Activated CD4-positive, alpha-beta T cell treated with anti-CD3 and anti-CD28 coated beads, Interleukin-2, amount 10 ng/mL, durations not matched to agents 7 days and 5 days (primary cell): ENCODE results near the gene TMPRSS12. TPM values are rescaled to one million over a fixed set of nuclear protein-coding genes. Genes with fewer than 3 reads are reported as not detected.
"Not testable (repeated sequence)": the region's sequence is repeated elsewhere in the genome, so short reads cannot be mapped to it uniquely, and the experiment has no call there.

Source experiments
- CTCF ChIA-PET: fragments of 350-600 bp; sonication (Branson Sonifier 250); formaldehyde crosslinking; loops from one replicate; lab custom pipeline; 2021; ENCODE audit warnings: antibody characterized with exemption; lab: Charles Lee
- POLR2A ChIA-PET: fragments of 350-600 bp; sonication (Branson Sonifier 250); formaldehyde crosslinking; loops from one replicate; lab custom pipeline; 2021; ENCODE audit warnings: antibody characterized with exemption; lab: Charles Lee
- DNase-seq: peaks from one replicate; pipeline ENCODE4 v3.0.0-alpha.2; 2020
- H3K27ac Mint-ChIP-seq: one replicate; pipeline ENCODE4 v1.8.0; 2021; ENCODE audit warnings: mild to moderate bottlenecking, moderate library complexity, mixed read lengths
- H3K27me3 Mint-ChIP-seq: one replicate; pipeline ENCODE4 v1.8.0; 2021; ENCODE audit warnings: mixed read lengths
- H3K36me3 Mint-ChIP-seq: one replicate; pipeline ENCODE4 v1.8.0; 2021; ENCODE audit warnings: low read depth, mixed read lengths
- H3K4me1 Mint-ChIP-seq: one replicate; pipeline ENCODE4 v1.8.0; 2021; ENCODE audit warnings: mixed read lengths
- H3K4me3 Mint-ChIP-seq: one replicate; pipeline ENCODE4 v1.8.0; 2021; ENCODE audit warnings: mild to moderate bottlenecking, moderate library complexity, mixed read lengths
- H3K9me3 Mint-ChIP-seq: one replicate; pipeline ENCODE4 v1.8.0; 2021; ENCODE audit warnings: mixed read lengths
- total RNA-seq, 2 experiments: library from RNA; stranded (reverse); gene quantifications; one replicate each; pipeline ENCODE4 v1.2.3, GENCODE V29; 2021

The TMPRSS12 gene, protein sequence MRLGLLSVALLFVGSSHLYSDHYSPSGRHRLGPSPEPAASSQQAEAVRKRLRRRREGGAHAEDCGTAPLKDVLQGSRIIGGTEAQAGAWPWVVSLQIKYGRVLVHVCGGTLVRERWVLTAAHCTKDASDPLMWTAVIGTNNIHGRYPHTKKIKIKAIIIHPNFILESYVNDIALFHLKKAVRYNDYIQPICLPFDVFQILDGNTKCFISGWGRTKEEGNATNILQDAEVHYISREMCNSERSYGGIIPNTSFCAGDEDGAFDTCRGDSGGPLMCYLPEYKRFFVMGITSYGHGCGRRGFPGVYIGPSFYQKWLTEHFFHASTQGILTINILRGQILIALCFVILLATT
- not detected for total RNA-seq

DNA sequence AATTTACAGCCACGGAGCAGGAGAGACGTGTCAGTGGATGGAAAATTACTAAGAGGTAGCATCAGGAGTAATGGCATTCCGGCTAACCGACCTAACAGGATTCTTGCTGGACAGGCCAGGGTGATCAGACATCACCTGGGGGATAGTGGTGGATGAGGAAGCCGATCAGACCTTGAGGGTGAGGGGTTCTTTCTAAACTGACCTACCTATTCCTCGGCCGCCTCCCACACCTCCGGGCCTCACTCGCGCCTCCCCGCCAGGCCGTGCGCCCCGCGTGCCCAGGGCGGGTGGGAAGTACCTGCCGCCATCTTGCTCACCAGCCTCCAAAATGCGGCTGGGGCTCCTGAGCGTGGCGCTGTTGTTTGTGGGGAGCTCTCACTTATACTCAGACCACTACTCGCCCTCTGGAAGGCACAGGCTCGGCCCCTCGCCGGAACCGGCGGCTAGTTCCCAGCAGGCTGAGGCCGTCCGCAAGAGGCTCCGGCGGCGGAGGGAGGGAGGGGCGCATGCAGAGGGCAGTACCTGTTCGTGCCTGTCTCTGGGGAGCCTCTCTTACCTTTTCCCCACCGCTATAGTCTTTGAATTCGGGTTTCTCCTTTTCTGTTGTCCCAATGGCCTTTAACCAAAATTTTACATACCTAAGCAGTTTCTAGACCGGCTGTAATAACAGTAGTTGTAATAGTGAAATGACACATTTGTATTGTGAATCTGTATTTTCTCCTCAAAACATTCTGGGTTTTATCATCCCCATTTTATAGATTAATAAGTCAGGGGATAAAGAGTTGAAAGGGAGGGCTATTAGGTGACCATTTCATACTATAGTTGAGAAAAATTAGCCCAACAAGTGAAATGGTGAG is at the start of gene TMPRSS12:
Gene TMPRSS12 (plus strand): TSS at position 290 of the 857 bp plus-strand sequence. CDS start 39 bp downstream, at position 329.
- DNase-seq = no peak
- POLR2A ChIA-PET = no interaction called here
- Mint-ChIP-seq H3K4me1 (no peaks in the 10 kb centered on the region), H3K27me3 (peaks cover 8% of the 10 kb centered on the region), H3K4me3 (no peak within 1 kb of the TSS), H3K27ac (no peak within 1 kb of the TSS), H3K36me3 (peaks cover 4% of the 10 kb centered on the region), H3K9me3 (peaks cover 14% of the 10 kb centered on the region)
- CTCF ChIA-PET = interaction anchor here (0.6 kb wide), 1 partner anchor 114 kb away, joined by 4 read pairs; no protein-coding TSS in a partner anchor

DNA sequence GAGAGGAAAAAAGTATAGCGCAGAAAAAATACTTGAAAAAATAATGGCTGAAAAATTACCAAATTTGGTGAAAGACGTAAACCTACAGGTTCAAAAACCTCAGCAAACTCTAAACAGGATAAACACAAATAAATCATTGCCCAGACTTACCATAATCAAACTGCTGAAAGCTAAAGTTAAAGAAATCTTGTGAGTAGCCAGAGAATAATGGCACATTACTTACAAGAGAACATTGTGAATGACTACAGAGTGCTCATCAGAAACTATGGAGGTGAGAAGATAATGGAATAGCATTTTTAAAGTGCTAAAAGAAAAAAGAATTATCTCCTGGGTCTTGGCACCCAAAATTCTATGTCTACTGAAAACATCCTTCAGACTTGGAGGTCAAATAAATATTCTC is 42.8 kb upstream of the TMPRSS12 start:
- POLR2A ChIA-PET = no interaction called here
- CTCF ChIA-PET = no interaction called here

DNA sequence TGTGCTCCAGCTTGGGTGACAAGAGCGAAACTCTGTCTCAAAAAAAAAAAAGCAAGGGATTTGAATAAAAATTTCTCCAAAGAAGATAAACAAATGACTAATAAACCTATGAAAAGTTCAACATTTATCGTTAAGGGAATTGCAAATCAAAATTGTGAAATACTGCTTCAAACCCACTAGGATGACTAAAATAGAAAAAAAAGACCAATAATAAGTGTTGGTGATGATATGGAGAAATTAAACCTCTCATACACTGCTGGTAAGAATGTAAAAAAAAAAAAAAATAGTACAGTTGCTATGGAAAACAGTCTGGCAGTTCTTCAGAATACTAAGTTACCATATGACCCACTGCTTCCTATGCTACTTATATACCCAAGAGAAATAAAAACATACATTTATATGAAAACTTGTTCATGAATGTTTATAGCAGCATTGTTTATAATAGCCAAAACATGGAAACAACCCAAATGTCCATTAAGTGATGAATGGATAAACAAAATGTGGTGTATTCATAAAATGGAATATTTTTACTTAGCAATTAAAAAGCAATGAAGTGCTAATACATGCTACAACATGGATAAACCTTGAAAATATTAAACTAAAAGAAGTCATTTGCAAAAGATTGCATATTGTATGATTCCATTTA is 39.4 kb upstream of the TMPRSS12 start:
- H3K27ac Mint-ChIP-seq = no peak overlapping the region
- CTCF ChIA-PET = interaction anchor here (1.4 kb wide), 1 partner anchor 224 kb away, joined by 3 read pairs; no protein-coding TSS in a partner anchor

More for the DNA sequence above, 42.8 kb upstream of the TMPRSS12 start:
- H3K4me1 Mint-ChIP-seq = no peaks in the 10 kb centered on the region
- no peak overlapping the region for H3K27ac Mint-ChIP-seq
- no peak overlapping the region for H3K4me3 Mint-ChIP-seq
- DNase-seq = no peak
- H3K36me3 Mint-ChIP-seq = peaks cover 66% of the 10 kb centered on the region
- H3K27me3 Mint-ChIP-seq = no peaks in the 10 kb centered on the region
- H3K9me3 Mint-ChIP-seq = peaks cover 24% of the 10 kb centered on the region

DNA sequence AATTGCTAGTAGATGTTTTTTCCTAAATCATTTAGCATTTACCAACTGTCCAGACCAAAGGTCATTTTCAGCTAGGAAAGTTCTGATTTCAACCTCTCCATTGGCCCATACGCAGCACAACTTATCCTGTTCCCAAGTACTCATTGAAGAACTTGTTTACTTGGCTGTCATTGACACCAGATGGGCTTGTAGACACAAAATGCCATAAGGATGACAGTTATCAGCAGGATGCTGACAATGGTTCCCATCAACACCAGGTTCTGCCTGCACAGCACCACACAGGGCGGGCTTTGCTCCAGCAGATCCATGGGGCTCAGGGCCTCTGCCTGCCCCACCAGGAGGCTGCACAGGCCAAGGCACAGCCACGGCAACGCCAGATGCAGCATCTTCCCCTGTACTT is 36.5 kb upstream of the TMPRSS12 start:
- Mint-ChIP-seq H3K36me3 (peaks cover 18% of the 10 kb centered on the region), H3K27me3 (no peaks in the 10 kb centered on the region)
- POLR2A ChIA-PET = interaction anchor here (0.6 to 0.7 kb wide), 2 partner anchors 67 to 75 kb away, joined by 3 to 17 read pairs; no protein-coding TSS in a partner anchor

More for the DNA sequence above, 39.4 kb upstream of the TMPRSS12 start:
- POLR2A ChIA-PET = no interaction called here
- Mint-ChIP-seq H3K27me3 (no peaks in the 10 kb centered on the region), H3K4me1 (no peaks in the 10 kb centered on the region), H3K9me3 (peaks cover 18% of the 10 kb centered on the region), H3K4me3 (no peak overlapping the region), H3K36me3 (peaks cover 40% of the 10 kb centered on the region)
- DNase-seq = no peak

DNA sequence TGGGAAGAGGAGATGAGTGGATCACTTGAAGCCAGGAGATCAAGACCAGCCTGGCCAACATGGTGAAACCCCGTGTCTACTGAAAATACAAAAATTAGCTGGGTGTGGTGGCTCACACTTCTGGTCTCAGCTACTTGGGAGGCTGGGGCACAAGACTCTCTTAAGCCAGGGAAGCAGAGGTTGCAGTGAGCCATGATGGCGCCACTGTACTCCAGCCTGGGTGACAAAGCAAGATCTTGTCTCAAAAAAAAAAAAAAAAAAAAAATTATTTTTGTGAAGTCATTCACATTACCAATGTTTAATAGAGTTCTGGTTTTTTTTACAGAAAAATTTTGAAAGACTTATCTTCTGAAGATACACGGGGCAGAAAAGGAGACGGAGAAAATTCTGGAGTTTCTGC is 33.6 kb upstream of the TMPRSS12 start:
- H3K27me3 Mint-ChIP-seq, H3K9me3 Mint-ChIP-seq, POLR2A ChIA-PET, CTCF ChIA-PET, DNase-seq, H3K4me3 Mint-ChIP-seq, H3K4me1 Mint-ChIP-seq, H3K27ac Mint-ChIP-seq: not testable (repeated sequence)
- peaks cover 23% of the 10 kb centered on the region for H3K36me3 Mint-ChIP-seq

More for the DNA sequence above, 36.5 kb upstream of the TMPRSS12 start:
- CTCF ChIA-PET = interaction anchor here (0.9 kb wide), 1 partner anchor 9 kb away, joined by 3 read pairs; no protein-coding TSS in a partner anchor
- no peak for DNase-seq
- H3K4me3 Mint-ChIP-seq = no peak overlapping the region
- H3K4me1 Mint-ChIP-seq = no peaks in the 10 kb centered on the region
- no peak overlapping the region for H3K27ac Mint-ChIP-seq
- no peaks in the 10 kb centered on the region for H3K9me3 Mint-ChIP-seq

DNA sequence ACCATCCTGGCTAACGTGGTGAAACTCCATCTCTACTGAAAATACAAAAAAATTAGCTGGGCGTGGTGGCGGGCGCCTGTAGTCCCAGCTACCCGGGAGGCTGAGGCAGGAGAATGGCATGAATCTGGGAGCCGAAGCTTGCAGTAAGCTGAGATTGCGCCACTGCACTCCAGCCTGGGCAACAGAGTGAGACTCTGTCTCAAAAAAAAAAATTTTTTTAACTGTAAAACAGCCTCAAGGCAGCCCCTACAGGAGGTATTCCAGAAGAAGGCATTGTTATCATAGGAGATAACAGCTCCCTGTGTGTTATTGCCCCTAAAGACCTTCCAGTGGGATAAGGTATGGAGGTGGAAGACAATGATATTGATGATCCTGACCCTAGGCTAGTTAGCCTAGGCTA is 27.8 kb upstream of the TMPRSS12 start:
- POLR2A ChIA-PET, H3K27ac Mint-ChIP-seq, H3K4me1 Mint-ChIP-seq, DNase-seq, H3K27me3 Mint-ChIP-seq, H3K9me3 Mint-ChIP-seq, H3K4me3 Mint-ChIP-seq: not testable (repeated sequence)
- H3K36me3 Mint-ChIP-seq = peaks cover 38% of the 10 kb centered on the region
- CTCF ChIA-PET = interaction anchor here (0.6 to 1.1 kb wide), 2 partner anchors 9 to 57 kb away, joined by 3 read pairs; no protein-coding TSS in a partner anchor

DNA sequence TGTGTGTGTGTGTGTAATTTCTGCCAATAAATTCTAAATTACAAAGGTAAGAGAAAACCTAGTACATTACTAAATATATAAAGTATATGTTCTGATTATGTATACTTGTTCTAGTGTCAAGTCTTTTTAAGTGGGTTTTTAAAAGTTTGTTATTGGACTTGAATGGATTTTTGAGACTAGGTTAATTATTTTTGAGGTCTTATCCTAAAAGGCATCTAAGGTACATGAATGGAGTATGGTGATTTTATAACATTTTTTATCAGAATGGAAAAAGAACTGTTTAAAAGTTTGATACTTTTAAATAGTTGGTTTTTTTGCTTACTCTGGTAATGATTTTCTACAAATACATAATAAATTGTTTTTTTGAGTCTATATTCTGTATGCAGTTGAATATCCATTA is 22.5 kb upstream of the TMPRSS12 start:
- H3K27ac Mint-ChIP-seq = no peak overlapping the region
- H3K9me3 Mint-ChIP-seq = no peaks in the 10 kb centered on the region
- no peak for DNase-seq
- ChIA-PET POLR2A (no interaction called here), CTCF (interaction anchor here (0.5 kb wide), 1 partner anchor 639 kb away, joined by 3 read pairs; no protein-coding TSS in a partner anchor)
- no peak overlapping the region for H3K4me3 Mint-ChIP-seq
- H3K4me1 Mint-ChIP-seq = peaks cover 3% of the 10 kb centered on the region
- no peaks in the 10 kb centered on the region for H3K27me3 Mint-ChIP-seq
- H3K36me3 Mint-ChIP-seq = peaks cover 20% of the 10 kb centered on the region

DNA sequence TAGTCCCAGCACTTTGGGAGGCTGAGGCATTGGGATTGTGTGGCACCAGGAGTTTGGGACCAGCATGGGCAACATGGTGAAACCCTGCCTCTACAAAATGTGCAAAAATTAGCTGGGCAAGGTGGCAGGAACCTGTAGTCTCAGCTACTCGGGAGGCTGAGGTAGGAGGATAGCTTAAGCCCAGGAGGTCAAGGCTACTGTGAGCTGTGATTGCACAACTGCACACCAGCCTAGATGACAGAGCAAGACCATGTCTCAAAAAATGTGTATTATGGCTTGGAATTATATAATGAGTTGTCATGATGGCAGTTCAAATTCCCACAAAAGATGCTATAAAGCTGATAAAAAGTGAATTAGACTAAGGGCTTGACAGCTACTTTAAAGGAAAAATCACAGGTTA is 20.6 kb upstream of the TMPRSS12 start:
- H3K27me3 Mint-ChIP-seq = no peaks in the 10 kb centered on the region
- no peak overlapping the region for H3K27ac Mint-ChIP-seq
- ChIA-PET CTCF (no interaction called here), POLR2A (no interaction called here)
- no peaks in the 10 kb centered on the region for H3K9me3 Mint-ChIP-seq
- H3K36me3 Mint-ChIP-seq = peaks cover 8% of the 10 kb centered on the region
- DNase-seq = no peak
- H3K4me3 Mint-ChIP-seq = no peak overlapping the region
- H3K4me1 Mint-ChIP-seq = peaks cover 5% of the 10 kb centered on the region

DNA sequence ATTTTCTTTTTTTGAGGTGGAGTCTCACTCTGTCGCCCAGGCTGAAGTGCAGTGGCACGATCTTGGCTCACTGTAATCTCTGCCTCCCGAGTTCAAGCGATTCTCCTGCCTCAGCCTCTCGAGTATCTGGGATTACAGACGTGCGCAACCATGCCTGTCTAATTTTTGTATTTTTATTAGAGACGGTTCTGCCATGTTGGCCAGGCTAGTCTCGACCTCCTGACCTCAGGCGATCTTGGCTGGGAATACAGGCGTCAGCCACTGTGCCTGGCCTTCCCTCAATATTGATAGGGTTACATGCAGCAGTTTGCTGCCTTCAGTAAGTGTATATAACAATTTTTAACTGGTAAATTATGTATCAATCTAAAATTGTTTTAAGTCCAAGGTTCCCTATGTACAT is 19.0 kb upstream of the TMPRSS12 start:
- H3K4me3 Mint-ChIP-seq, CTCF ChIA-PET, H3K4me1 Mint-ChIP-seq, H3K9me3 Mint-ChIP-seq, H3K27me3 Mint-ChIP-seq, H3K36me3 Mint-ChIP-seq, DNase-seq, H3K27ac Mint-ChIP-seq: not testable (repeated sequence)
- POLR2A ChIA-PET = interaction anchor here (0.6 kb wide), 1 partner anchor 164 kb away, joined by 4 read pairs; no protein-coding TSS in a partner anchor

DNA sequence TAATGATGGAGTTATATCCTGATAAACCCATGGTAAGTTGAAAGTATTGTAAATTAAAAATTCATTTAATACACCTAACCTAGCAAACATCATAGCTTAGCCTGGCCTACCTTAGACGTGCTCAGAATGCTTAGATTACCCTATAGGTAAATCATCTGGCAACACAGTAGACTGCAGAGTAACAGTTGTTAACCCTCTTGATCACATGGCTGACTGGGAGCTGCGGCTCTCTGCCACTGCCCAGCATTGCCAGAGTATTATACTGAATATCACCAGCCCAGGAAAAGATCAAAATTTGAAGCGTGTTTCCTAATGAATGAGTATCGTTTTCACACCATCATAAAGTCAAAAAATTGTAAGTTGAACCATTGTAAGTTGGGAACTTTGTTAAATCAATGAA is 17.8 kb upstream of the TMPRSS12 start:
- Mint-ChIP-seq H3K4me1 (peaks cover 5% of the 10 kb centered on the region), H3K4me3 (no peak overlapping the region), H3K9me3 (no peaks in the 10 kb centered on the region), H3K27me3 (no peaks in the 10 kb centered on the region), H3K27ac (peak overlapping the region; percentile 33), H3K36me3 (no peaks in the 10 kb centered on the region)
- POLR2A ChIA-PET = no interaction called here
- CTCF ChIA-PET = interaction anchor here (1.0 to 1.5 kb wide), 4 partner anchors 35 to 489 kb away, joined by 3 to 6 read pairs (median 4); no protein-coding TSS in a partner anchor
- no peak for DNase-seq

DNA sequence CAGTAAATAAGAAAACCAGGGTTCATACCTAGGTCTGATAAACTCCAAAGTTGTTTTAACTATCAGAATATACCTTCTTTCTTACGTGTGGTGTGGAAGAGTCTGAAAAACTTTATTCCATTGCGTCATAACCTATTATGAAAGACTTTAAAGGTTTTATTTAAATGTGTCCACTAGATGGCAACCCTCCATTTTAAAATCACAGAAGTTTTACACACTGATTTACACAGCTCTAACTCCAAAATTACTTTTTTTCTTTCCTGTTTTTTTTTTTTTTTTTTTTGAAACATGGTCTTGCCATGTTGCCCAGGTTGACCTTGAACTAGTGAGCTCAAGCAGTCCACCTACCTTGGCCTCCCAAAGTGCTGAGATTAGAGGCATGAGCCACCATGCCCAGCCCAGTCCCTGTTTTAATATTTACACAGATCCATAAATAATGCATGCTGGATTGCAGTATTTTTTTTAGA is 17.3 kb upstream of the TMPRSS12 start:
- Mint-ChIP-seq H3K4me1 (peaks cover 5% of the 10 kb centered on the region), H3K27me3 (no peaks in the 10 kb centered on the region), H3K9me3 (no peaks in the 10 kb centered on the region), H3K4me3 (no peak overlapping the region), H3K36me3 (no peaks in the 10 kb centered on the region), H3K27ac (peak overlapping the region; percentile 33)
- ChIA-PET CTCF (interaction anchor here (0.6 to 1.5 kb wide), 5 partner anchors 35 to 648 kb away, joined by 3 to 6 read pairs (median 3); no protein-coding TSS in a partner anchor), POLR2A (no interaction called here)
- DNase-seq = no peak

DNA sequence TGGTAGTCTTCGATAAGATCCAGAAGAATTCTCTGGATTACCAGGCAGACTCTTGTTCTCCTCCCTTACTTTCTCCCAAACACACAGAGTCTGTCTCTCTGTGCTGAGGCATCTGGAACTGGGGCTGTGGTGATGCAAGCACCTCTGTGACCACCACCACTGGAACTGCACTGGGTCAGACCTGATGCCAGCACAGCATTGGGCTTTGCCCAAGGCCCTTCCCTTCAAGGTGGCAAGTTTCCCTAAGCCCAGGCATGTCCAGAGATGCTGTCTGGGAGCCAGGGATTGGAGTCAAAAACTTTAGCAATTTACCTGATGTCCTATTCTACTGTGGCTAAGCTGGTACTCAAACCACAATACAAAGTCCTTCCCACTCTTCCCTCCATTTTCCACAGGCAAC is 14.6 kb upstream of the TMPRSS12 start:
- Mint-ChIP-seq H3K36me3 (no peaks in the 10 kb centered on the region), H3K4me1 (peaks cover 5% of the 10 kb centered on the region), H3K27me3 (peaks cover 7% of the 10 kb centered on the region), H3K4me3 (no peak overlapping the region), H3K9me3 (peaks cover 6% of the 10 kb centered on the region), H3K27ac (no peak overlapping the region)
- CTCF ChIA-PET = no interaction called here
- no peak for DNase-seq
- POLR2A ChIA-PET = no interaction called here
